GM21619 (cell line): ENCODE results near the gene ZNF524.

Source experiments
- ATAC-seq: cut with Tn5 transposase; IDR thresholded peaks from one replicate; pipeline ENCODE4 v1.9.1; 2021; ENCODE audit not compliant: unreplicated experiment

Gene ZNF524

DNA sequence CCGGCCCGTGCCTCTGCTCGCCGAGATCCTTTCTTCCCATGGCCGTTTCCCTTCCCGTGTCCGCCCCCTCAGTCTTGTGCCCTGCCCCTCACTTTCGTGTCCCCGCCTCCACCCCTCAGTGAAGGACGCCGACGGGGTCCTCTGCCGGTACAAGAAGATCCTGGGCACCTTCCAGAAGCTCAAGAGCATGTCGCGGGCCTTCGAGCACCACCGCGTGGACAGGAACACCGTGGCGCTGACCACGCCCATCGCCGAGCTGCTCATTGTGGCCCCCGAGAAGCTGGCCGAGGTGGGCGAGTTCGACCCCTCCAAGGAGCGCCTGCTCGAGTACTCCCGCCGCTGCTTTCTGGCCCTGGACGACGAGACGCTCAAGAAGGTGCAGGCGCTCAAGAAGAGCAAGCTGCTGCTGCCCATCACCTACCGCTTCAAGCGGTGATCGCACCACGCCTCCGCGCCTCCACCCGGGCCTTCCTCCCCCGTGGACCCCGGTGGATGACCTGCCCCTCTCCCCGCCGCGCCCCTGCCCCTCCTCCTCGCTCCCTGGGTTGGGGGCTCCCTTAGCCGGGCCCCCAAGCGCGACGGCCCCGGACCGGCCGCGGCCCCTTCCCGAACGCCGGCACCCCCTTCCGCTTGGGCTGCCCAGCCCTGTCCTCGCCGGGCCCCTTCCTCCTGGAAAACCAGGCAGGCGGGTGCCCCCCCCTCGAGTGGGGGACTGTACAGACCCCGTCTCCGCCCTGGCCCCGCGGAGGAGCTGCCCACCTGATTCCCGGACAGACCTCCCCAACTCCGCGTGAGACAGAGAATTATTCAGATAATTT is 52.4 kb downstream of the ZNF524 start:
- ATAC-seq, result no peak
